CD4-positive, alpha-beta memory T cell (primary cell): ENCODE results near the gene EPB41L4A. TPM values are rescaled to one million over a fixed set of nuclear protein-coding genes. Genes with fewer than 3 reads are reported as not detected.

ENCODE experiments used
- CTCF ChIA-PET: fragments of 350-600 bp; sonication (Branson Sonifier 250); formaldehyde crosslinking; loops from one replicate; lab custom pipeline; 2021; ENCODE audit warnings: inconsistent platforms; ENCODE audit not compliant: partially characterized antibody; lab: Charles Lee
- POLR2A ChIA-PET: fragments of 350-600 bp; sonication (Branson Sonifier 250); formaldehyde crosslinking; loops from one replicate; lab custom pipeline; 2021; ENCODE audit not compliant: partially characterized antibody; lab: Charles Lee
- DNase-seq, 5 donors: peaks; one replicate each; pipeline versions ENCODE4 v3.0.0 to v3.0.0-alpha.2; 2020 to 2022; ENCODE audit warnings: mixed read lengths in 1 of 5
- H3K27ac ChIP-seq: one replicate; pipeline ENCODE4 v1.7.0; 2013; ENCODE audit warnings: low read depth, low read length
- H3K27me3 ChIP-seq: 2 replicates; pipeline ENCODE4 v1.7.0; 2013; ENCODE audit warnings: mild to moderate bottlenecking, low read length, moderate library complexity; ENCODE audit not compliant: insufficient read depth
- H3K36me3 ChIP-seq: 2 replicates; pipeline ENCODE4 v1.7.0; 2013; ENCODE audit warnings: mild to moderate bottlenecking, low read length, moderate library complexity; ENCODE audit not compliant: insufficient read depth
- H3K4me1 ChIP-seq: 2 replicates; pipeline ENCODE4 v1.7.0; 2013; ENCODE audit warnings: mild to moderate bottlenecking, low read length, moderate library complexity; ENCODE audit not compliant: insufficient read depth
- H3K4me3 ChIP-seq, 2 donors: one replicate each; pipeline ENCODE4 v1.7.0; 2013; ENCODE audit warnings: low read length in 2 of 2, mild to moderate bottlenecking in 1 of 2
- H3K9me3 ChIP-seq, 2 donors: one replicate each; pipeline ENCODE4 v1.7.0; 2013; ENCODE audit warnings: low read length in 2 of 2, control low read depth in 1 of 2; ENCODE audit not compliant: control insufficient read depth in 1 of 2
- H3K27ac Mint-ChIP-seq, 7 donors: one replicate each; pipeline ENCODE4 v1.8.0; 2020 to 2021; ENCODE audit warnings: mixed read lengths in 7 of 7, mild to moderate bottlenecking in 6 of 7, inconsistent platforms in 3 of 7, moderate library complexity in 3 of 7
- H3K27me3 Mint-ChIP-seq, 2 donors: one replicate each; pipeline ENCODE4 v1.8.0; 2020 to 2021; ENCODE audit warnings: mixed read lengths in 2 of 2
- H3K36me3 Mint-ChIP-seq, 2 donors: one replicate each; pipeline ENCODE4 v1.8.0; 2020 to 2021; ENCODE audit warnings: mixed read lengths in 2 of 2, inconsistent platforms in 1 of 2, mild to moderate bottlenecking in 1 of 2
- H3K4me1 Mint-ChIP-seq, 4 donors: one replicate each; pipeline ENCODE4 v1.8.0; 2020 to 2021; ENCODE audit warnings: mixed read lengths in 4 of 4, mild to moderate bottlenecking in 1 of 4
- H3K4me3 Mint-ChIP-seq, 8 donors: one replicate each; pipeline ENCODE4 v1.8.0; 2020 to 2021; ENCODE audit warnings: mixed read lengths in 8 of 8, mild to moderate bottlenecking in 7 of 8, moderate library complexity in 6 of 8, inconsistent platforms in 3 of 8
- H3K9me3 Mint-ChIP-seq, 8 donors: one replicate each; pipeline ENCODE4 v1.8.0; 2020 to 2021; ENCODE audit warnings: mixed read lengths in 8 of 8, mild to moderate bottlenecking in 5 of 8, inconsistent platforms in 3 of 8, moderate library complexity in 1 of 8
- intact Hi-C: fragments of 100-400 bp; cut with micrococcal nuclease; formaldehyde crosslinking; loops from one replicate; pipeline ENCODE4 v1.15.1; 2023
- polyA plus RNA-seq, 2 donors: library from polyadenylated mRNA; unstranded; fragments of 300-500 nt; fragmentation: Illumina TruSeq; gene quantifications; one replicate each; pipeline ENCODE4 v1.2.3, GENCODE V29; 2021
- total RNA-seq, 2 experiments: library from RNA; stranded (reverse); gene quantifications; one replicate each; pipeline ENCODE4 v1.2.3, GENCODE V29; 2021

EPB41L4A gene
- total and polyA plus RNA-seq, 4 experiments from 2014 or later: 0.30 to 1.1 (median 0.72) TPM

- no peak overlapping the region for H3K4me3 Mint-ChIP-seq
- no peak for DNase-seq
- Histone ChIP-seq H3K27ac (no peak overlapping the region), H3K4me1 (no peaks in the 10 kb centered on the region), H3K4me3 (no peak overlapping the region), H3K9me3 (no peaks in the 10 kb centered on the region), H3K27me3 (no peaks in the 10 kb centered on the region), H3K36me3 (no peaks in the 10 kb centered on the region)
- H3K36me3 Mint-ChIP-seq: no peaks in the 10 kb centered on the region
- H3K9me3 Mint-ChIP-seq: peaks cover 0 to 2% (median 0%) of the 10 kb centered on the region in 8 donors
- intact Hi-C loops: no loop called here
- no peaks in the 10 kb centered on the region for H3K4me1 Mint-ChIP-seq
- ChIA-PET CTCF (no interaction called here), POLR2A (no interaction called here)
- H3K27ac Mint-ChIP-seq: no peak overlapping the region
- H3K27me3 Mint-ChIP-seq: peaks cover 2 to 4% of the 10 kb centered on the region in 2 donors
These were observed 63.9 kb downstream of the EPB41L4A start for GRCh38 chr5:112355058-112355685.

- no peaks in the 10 kb centered on the region for H3K4me1 Mint-ChIP-seq
- H3K36me3 ChIP-seq: no peaks in the 10 kb centered on the region
- H3K4me3 Mint-ChIP-seq: no peak overlapping the region
- intact Hi-C loops: no loop called here
- H3K27ac ChIP-seq: no peak overlapping the region
- no peak overlapping the region for H3K27ac Mint-ChIP-seq
- no peaks in the 10 kb centered on the region for H3K9me3 ChIP-seq
- POLR2A ChIA-PET: no interaction called here
- peaks cover 2 to 4% of the 10 kb centered on the region in 2 donors for H3K27me3 Mint-ChIP-seq
- DNase-seq: no peak
- H3K9me3 Mint-ChIP-seq: peaks cover 0 to 2% (median 0%) of the 10 kb centered on the region in 8 donors
- no peaks in the 10 kb centered on the region for H3K4me1 ChIP-seq
- CTCF ChIA-PET: no interaction called here
- no peak overlapping the region for H3K4me3 ChIP-seq
- no peaks in the 10 kb centered on the region for H3K36me3 Mint-ChIP-seq
- H3K27me3 ChIP-seq: no peaks in the 10 kb centered on the region
These were observed 65.4 kb downstream of the EPB41L4A start for GRCh38 chr5:112353678-112354077.

- Mint-ChIP-seq H3K4me1 (no peaks in the 10 kb centered on the region), H3K36me3 (no peaks in the 10 kb centered on the region), H3K27me3 (peaks cover 1 to 2% of the 10 kb centered on the region in 2 donors), H3K9me3 (no peaks in the 10 kb centered on the region), H3K4me3 (no peak overlapping the region), H3K27ac (no peak overlapping the region)
- Histone ChIP-seq H3K9me3 (no peaks in the 10 kb centered on the region), H3K36me3 (no peaks in the 10 kb centered on the region), H3K4me1 (no peaks in the 10 kb centered on the region), H3K4me3 (no peak overlapping the region), H3K27me3 (no peaks in the 10 kb centered on the region), H3K27ac (no peak overlapping the region)
- POLR2A ChIA-PET: no interaction called here
- CTCF ChIA-PET: no interaction called here
- intact Hi-C loops: no loop called here
- no peak for DNase-seq
These were observed 67.9 kb downstream of the EPB41L4A start for GRCh38 chr5:112351225-112351624.

GRCh38 chr5:112350626-112351025 lies 68.5 kb downstream of the EPB41L4A start:
- CTCF ChIA-PET: interaction anchor here (0.6 kb wide), 1 partner anchor 424 kb away, joined by 3 read pairs; no protein-coding TSS in a partner anchor
- H3K9me3 Mint-ChIP-seq: no peaks in the 10 kb centered on the region
- Histone ChIP-seq H3K4me3 (no peak overlapping the region), H3K27me3 (no peaks in the 10 kb centered on the region), H3K4me1 (no peaks in the 10 kb centered on the region), H3K36me3 (no peaks in the 10 kb centered on the region), H3K9me3 (no peaks in the 10 kb centered on the region), H3K27ac (no peak overlapping the region)
- no peak overlapping the region for H3K27ac Mint-ChIP-seq
- H3K4me1 Mint-ChIP-seq: no peaks in the 10 kb centered on the region
- no peak for DNase-seq
- H3K27me3 Mint-ChIP-seq: peaks cover 1 to 2% of the 10 kb centered on the region in 2 donors
- H3K36me3 Mint-ChIP-seq: no peaks in the 10 kb centered on the region
- no peak overlapping the region for H3K4me3 Mint-ChIP-seq
- intact Hi-C loops: no loop called here
- POLR2A ChIA-PET: no interaction called here

GRCh38 chr5:112349371-112349770 lies 69.7 kb downstream of the EPB41L4A start:
- no peak overlapping the region for H3K27ac Mint-ChIP-seq
- Histone ChIP-seq H3K4me1 (no peaks in the 10 kb centered on the region), H3K36me3 (no peaks in the 10 kb centered on the region), H3K9me3 (no peaks in the 10 kb centered on the region), H3K4me3 (no peak overlapping the region), H3K27me3 (no peaks in the 10 kb centered on the region), H3K27ac (no peak overlapping the region)
- DNase-seq: no peak
- intact Hi-C loops: no loop called here
- no peaks in the 10 kb centered on the region for H3K4me1 Mint-ChIP-seq
- POLR2A ChIA-PET: no interaction called here
- no peak overlapping the region for H3K4me3 Mint-ChIP-seq
- H3K9me3 Mint-ChIP-seq: no peaks in the 10 kb centered on the region
- peaks cover 0 to 2% of the 10 kb centered on the region in 2 donors for H3K27me3 Mint-ChIP-seq
- no peaks in the 10 kb centered on the region for H3K36me3 Mint-ChIP-seq
- CTCF ChIA-PET: no interaction called here

- DNase-seq: no peak
- CTCF ChIA-PET: no interaction called here
- H3K4me1 ChIP-seq: no peaks in the 10 kb centered on the region
- H3K9me3 Mint-ChIP-seq: no peaks in the 10 kb centered on the region
- H3K27ac Mint-ChIP-seq: no peak overlapping the region
- no peaks in the 10 kb centered on the region for H3K36me3 Mint-ChIP-seq
- H3K27me3 Mint-ChIP-seq: peaks cover 0 to 2% of the 10 kb centered on the region in 2 donors
- H3K27me3 ChIP-seq: no peaks in the 10 kb centered on the region
- H3K4me3 ChIP-seq: no peak overlapping the region
- H3K4me1 Mint-ChIP-seq: no peaks in the 10 kb centered on the region
- no peak overlapping the region for H3K4me3 Mint-ChIP-seq
- POLR2A ChIA-PET: no interaction called here
- no peak overlapping the region for H3K27ac ChIP-seq
- intact Hi-C loops: no loop called here
- H3K36me3 ChIP-seq: no peaks in the 10 kb centered on the region
- H3K9me3 ChIP-seq: no peaks in the 10 kb centered on the region
These were observed 70.2 kb downstream of the EPB41L4A start for GRCh38 chr5:112348915-112349314.

- ChIA-PET POLR2A (no interaction called here), CTCF (no interaction called here)
- Histone ChIP-seq H3K4me3 (no peak overlapping the region), H3K27ac (no peak overlapping the region), H3K9me3 (no peaks in the 10 kb centered on the region), H3K36me3 (no peaks in the 10 kb centered on the region), H3K27me3 (no peaks in the 10 kb centered on the region), H3K4me1 (no peaks in the 10 kb centered on the region)
- Mint-ChIP-seq H3K4me3 (no peak overlapping the region), H3K27ac (no peak overlapping the region), H3K27me3 (peaks cover 0 to 2% of the 10 kb centered on the region in 2 donors), H3K4me1 (no peaks in the 10 kb centered on the region), H3K36me3 (no peaks in the 10 kb centered on the region), H3K9me3 (no peaks in the 10 kb centered on the region)
- intact Hi-C loops: no loop called here
- no peak for DNase-seq
These were observed 70.7 kb downstream of the EPB41L4A start for GRCh38 chr5:112348387-112348786.
